T-helper 2 cell (primary cell): ENCODE data around the gene MET.
"Not testable (repeated sequence)": the region's sequence is repeated elsewhere in the genome, so short reads cannot be mapped to it uniquely, and the experiment has no call there.

ENCODE experiments used
- DNase-seq, 5 experiments: peaks; one replicate each; pipeline versions ENCODE4 v3.0.0 to v3.0.0-alpha.2; 2012 to 2022
- total RNA-seq, 2 donors: gene quantifications; one replicate each; lab custom pipeline; 2026; lab: John Stamatoyannopoulos, UW

The MET gene
- 0 to 2.4 reads per million in 2 donors for total RNA-seq

DNA sequence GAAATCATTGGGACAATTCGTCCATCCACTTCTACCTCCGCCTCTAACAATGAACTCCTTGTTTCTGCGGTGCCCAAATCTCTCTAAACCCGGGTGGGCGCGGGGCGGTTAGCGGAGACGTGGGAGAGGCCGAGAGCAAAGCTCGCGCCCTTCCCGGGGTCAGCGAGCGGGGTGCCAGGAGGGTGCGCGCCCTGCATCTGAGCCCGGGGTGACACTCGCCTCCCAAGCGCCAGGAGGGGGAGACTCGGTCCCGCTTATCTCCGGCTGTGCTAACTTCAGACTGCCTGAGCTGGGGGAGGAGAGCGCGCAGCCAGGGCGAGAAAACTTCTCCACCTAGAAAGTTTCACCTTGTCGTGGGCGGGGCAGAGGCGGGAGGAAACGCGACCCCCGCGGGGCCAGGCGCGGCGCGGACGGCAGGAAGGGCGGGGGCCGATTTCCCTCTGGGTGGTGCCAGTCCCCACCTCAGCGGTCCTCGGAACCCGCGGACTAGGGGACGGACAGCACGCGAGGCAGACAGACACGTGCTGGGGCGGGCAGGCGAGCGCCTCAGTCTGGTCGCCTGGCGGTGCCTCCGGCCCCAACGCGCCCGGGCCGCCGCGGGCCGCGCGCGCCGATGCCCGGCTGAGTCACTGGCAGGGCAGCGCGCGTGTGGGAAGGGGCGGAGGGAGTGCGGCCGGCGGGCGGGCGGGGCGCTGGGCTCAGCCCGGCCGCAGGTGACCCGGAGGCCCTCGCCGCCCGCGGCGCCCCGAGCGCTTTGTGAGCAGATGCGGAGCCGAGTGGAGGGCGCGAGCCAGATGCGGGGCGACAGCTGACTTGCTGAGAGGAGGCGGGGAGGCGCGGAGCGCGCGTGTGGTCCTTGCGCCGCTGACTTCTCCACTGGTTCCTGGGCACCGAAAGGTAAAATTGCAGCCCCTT lies at the start of gene MET:
Gene MET (plus strand): TSS at position 516 of the 915 bp plus-strand sequence. CDS start 26,889 bp downstream, outside the sequence.
- peak in 2 of 5 experiments; percentile 3 to 58 for DNase-seq

DNA sequence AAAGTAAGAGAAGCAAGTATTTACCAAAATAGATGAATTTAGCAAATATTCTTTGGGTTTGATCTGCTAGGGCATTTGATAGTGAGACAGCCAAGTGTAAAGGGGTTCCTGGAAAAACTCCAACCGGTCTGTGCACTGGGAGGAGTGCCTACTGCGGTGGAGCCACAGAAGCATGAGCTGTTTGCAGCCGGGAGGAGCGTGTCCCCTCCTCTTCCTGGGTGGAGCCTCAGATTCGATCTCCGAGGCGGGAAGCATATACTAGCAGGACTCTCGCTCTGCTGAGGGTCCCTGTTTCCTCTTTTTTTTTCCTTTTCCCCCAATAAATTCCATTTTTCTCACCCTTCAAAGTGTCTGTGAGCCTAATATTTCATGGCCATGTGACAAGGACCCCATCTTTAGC lies 45.1 kb upstream of the MET start:
- DNase-seq: no peak

DNA sequence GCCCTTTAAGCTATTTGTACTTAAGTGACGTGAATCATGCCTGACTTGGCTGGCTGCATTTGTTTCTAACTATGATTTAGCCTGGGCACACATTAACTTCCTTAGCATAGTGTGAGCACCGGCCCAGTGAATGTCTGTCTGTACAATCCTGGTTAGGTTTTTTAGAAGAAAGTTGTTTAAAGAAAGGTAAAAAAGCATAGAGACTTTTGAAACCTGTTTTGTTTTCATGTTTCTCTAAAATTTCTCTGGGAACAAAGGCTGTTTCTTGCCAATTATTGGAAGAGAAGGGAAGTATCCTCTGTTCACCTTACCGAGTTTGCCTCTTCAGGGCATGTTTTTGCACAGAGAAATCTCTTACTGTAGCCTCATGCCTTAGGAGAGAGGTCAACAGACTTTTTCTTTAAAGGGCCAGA lies 42.9 kb upstream of the MET start:
- no peak for DNase-seq

DNA sequence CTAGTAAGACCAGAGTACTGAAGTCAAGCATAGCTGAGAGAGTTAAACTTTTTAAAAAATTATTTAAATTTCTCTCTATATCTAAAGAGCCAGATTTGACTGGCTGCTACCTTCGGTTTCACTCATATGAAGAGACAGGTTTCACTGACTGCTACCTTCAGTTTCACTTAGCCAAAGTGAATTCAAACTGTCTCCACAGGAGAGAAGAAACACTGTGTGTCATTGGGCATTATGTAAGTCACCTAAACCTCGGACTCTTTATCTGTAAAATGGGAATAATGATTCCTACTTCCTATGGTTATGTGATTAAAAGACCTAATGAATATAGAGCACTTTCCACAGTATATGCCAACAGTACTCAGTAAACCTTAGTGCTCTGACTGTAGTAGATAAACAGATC lies 41.6 kb upstream of the MET start:
- DNase-seq: peak in 1 of 5 experiments; percentile 48

DNA sequence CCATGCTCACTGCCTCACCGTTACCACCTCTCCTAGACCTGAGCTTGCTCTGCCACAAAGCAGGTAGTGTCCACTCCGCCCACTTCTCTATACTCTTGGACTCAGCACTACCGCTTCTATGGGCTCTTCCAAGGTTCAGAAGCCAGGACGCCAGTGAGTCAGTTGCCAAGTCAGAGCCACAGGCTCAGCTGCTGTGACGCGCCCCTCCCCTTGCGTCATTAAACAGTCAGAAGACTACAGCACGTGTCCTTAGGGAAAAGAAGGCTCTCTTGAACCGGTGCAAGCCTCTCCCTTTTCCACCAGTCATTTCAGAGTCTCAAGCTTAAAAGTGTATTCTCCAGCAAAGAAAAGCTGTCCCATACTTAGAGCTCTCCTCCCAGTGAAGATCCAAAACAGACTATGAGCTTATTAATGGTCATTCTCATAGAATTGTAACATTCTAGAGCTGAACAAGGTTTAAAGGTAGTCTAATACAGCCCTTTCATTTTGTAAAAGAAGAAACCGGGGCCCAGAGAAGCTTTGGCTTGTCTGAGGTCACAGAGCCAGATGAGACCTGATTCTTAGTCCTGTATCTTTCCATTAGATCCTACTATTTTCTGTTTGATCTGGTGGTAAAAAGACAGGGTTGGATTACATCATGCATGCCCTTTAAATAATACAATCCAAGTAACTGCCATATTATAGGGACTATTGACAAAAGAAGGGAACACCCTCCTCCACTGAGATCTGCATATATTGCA lies 40.9 kb upstream of the MET start:
- DNase-seq: no peak

DNA sequence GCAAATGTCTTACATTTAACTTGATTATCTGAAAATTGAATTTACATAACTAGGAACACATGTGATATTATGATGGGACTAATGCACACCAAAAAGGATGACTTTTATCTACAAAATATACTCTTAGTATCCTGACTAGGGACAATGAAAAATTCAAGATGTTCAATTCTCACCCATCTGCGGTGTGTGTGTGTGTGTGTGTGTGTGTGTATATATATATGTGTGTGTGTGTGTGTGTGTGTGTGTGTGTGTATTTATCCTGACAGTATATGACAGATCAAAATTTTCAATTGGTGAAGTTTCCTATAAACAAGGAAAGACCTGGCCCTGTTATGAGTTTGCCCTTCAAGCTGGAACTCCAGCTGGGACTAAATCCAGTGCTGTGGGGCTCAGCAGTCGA lies 40.3 kb upstream of the MET start:
- no peak for DNase-seq

DNA sequence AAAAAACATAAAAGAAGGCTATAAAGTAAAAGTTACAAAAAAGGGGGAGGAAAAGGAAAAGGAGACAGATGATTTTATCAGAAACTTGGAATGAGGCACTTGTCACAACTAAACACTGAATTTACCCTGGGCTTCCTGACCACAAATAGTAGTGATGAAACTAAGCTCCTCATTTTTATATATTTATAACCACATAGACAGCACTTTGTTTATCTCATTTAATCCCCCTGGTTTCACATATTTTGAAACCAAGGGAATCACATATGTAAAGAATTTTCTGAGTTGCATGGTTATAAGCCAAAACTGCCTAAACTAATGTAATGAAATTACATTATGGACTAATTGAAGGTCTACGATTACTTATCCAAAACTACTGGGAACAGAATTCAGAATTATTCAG lies 39.6 kb upstream of the MET start:
- DNase-seq: no peak

DNA sequence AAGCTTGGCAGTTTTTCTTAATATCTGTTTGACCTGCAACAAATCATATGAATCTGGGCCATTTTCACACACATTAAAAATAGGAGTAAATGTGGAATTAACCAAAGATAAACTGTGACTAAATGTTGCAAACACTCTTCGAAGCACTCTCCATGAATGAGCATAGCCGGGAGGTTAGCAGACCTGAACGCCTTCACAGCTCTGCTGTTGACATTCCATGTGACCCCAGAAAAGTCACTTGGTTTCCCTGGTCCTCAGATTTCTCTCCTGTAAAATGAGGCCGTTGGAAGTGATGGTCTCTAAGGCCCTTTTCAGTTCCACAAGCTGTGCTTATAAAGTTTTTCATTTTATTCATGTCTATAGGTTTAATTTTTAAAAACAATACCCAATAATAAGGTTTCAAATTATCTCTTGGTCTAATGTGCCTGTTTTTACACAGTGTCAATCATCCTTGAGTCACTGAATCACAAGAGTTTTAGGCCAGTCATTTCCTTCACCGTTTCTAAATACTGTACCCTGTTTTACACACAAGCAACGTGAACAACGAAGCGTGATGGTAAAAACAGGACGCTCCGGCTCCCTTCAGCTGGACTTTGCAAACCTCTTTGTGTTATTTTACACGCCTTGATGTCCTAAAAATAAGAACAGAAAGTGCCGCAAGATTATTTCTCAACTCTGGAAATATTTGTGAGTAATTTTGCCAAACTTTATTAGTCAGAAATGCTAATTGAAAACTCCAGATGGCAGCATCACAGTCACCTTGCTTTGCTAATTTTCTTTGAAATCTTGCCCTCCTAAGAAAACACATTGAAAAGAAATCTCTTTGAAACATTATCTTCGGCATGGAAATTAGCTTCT lies 38.6 kb upstream of the MET start:
- no peak for DNase-seq

DNA sequence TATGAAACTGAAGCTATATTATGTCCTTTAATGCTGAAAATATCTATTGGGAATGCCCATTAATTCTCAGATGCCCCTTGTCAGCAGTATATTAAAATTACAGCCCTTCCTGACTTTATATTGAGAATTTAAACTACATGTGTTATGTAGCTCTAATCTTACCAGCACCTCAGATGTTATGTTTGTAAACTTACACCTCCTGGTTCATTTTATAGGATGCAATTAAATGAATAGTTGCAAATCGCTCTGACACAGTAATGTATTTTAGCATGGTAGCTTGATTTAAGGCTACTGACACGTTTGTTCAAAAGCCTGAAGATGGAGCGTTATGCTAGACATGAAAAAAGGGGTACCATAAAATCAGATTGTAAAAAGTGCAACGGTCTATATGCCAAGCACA lies 35.0 kb upstream of the MET start:
- DNase-seq: no peak

DNA sequence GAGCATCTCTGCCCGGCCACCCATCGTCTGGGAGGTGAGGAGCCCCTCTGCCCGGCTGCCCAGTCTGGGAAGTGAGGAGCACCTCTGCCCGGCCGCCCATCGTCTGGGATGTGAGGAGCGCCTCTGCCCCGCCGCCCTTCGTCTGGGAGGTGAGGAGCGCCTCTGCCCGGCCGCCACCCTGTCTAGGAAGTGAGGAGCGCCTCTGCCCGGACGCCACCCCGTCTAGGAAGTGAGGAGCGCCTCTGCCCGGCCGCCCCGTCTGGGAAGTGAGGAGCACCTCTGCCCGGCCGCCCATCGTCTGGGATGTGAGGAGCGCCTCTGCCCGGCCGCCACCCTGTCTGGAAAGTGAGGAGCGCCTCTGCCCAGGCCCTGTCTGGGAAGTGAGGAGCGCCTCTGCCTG lies 33.4 kb upstream of the MET start:
- not testable (repeated sequence) for DNase-seq

DNA sequence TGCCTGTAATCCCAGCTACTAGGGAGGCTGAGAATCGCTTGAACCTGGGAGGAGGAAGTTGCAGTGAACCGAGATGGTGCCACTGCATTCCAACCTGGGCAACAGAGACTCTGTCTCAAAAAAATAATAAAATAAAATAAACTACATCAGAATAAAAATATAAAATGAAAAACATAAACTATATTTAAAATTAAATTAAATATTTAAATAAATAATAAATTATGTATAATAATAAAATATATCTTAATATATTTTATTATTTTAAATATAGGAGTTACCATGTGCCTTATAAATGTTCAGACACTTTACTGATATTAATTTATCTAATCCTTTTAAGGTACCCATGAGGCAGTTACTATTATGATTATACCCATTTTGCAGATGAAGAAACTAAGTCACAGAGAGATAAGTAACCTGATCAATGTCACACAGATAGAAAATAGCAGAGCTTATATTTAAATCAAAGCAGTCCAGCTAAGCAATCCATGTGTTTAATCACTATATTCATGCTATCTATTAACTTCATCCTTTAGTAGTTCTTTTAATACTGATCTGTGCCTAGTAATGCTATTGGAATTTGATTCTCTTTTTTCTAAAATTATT lies 30.3 kb upstream of the MET start:
- DNase-seq: no peak

DNA sequence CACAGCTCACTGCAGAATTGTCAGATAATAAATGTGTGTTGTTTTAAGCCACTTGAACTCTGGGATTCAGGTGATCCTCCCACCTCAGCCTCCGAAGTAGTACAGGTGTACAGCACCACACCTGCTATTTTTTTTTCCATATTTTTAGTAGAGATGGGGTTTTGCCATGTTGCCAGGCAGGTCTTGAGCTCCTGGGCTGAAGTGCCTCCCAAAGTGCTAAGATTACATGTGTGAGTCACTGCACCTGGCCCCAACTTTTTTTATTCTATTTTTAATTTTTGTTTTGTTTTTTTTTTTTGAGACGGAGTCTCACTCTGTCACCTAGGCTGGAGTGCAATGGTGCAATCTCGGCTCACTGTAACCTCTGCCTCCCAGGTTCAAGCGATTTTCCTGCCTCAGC lies 28.8 kb upstream of the MET start:
- DNase-seq: not testable (repeated sequence)

DNA sequence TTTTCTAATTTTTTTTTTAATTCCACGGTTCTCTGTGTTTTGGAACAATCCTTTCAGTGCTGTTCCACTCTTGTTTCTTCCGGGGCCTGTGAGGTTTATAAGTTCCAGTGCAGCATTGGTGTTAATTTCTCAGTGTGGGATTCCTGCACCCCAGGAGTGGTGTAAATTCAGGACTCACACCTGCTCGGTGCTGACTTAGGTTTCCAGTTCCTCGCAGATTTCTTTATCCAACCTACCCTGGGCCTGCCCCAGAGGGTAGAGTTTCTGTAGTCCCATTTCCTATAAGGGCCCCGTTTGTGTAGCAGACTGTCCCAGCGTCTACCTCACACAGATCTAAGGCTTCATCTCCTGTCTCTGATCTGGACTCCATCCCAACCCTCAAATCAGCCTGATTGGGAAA lies 27.4 kb upstream of the MET start:
- no peak for DNase-seq

DNA sequence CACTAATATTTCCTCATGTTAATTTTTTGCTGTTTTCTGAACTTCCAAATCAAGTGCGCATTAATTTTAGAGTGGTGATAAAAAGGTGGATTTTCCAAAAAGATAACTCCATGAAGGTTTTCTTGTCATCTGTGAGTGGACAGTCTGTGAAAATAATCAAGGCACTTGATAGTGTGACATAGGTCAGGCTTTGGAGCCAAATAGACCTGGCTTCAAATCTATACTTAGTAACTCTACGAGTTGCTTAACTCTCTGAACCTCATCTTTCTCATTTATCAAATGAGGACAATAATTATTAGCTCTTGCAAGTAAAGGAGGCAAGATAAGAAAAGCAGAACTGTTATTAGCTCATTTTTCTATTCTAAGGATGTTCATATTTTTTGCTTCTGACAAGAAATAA lies 24.7 kb upstream of the MET start:
- no peak for DNase-seq

DNA sequence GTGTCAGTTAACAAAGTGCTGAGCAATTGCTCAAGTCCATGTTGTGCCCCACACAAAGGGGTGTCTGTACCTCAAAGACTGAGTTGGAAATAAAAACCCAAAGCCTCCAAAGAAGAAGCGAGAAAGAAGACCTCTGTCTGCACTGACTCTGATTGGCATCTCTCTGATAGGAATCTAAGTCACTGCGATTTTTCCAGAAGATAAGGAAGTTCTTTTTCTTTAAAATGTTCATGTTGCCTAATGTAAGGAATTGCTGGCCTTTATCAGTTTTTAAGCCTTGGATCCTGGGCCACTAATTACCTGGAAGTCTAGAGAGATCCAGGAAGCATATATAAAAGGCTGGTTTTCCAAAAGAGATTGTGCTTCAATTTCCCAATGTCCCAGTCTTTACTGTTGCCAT lies 24.1 kb upstream of the MET start:
- no peak for DNase-seq

DNA sequence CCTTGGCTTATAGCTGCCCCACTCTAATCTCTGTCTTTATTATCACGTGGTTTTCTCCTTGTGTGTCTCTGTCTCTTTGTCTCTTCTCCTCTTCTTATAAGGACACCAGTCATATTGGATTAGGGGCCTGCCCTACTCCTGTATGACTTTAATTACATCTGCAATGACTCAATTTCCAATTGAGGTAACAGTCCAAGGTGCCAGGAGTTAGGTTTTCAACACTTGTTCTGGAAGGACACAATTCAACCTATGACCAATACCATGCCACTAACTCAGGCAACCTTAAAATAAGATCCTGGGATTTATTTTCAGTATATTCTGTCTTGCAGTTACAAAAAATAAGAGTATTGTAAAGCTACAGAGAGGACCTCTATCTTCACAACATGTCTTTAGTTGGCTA lies 21.6 kb upstream of the MET start:
- DNase-seq: no peak

DNA sequence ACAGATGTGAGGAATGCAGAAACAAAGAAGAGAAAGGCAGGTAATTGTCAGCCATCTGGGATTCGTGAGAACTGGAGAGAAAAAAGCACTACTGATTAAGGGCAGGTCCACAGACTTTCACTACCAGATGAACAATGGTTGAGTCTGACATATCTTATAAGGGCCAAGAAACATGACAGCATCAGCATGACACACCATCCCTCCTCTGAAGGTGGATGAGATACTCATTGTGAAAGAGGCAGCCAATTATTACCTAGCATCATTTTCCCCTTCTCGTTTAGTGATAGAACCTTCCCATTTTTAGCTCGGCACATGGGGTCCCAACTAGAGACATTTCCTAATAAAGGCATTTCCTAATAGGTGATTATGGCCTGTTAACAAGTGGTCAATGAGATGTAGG lies 19.2 kb upstream of the MET start:
- DNase-seq: peak in 1 of 5 experiments; percentile 29

DNA sequence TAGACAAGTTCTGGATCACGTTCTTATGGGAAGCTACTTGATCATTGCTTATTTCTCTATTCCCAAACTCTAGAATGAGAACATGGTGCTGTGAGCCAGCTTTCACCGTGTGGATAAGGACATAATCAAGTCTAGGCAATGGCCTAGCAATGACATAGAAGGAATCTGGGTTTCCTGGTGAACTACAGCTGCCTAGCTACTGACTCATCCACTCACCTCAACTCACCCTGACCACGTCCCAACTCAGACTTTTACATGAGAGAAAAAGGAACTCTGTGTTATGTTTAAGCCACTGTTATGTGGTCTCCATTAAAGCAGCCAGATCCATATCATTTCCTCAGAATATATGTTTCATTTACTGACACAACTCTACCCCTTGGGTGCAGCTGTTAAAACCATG lies 18.8 kb upstream of the MET start:
- peak in 1 of 5 experiments; percentile 84 for DNase-seq

DNA sequence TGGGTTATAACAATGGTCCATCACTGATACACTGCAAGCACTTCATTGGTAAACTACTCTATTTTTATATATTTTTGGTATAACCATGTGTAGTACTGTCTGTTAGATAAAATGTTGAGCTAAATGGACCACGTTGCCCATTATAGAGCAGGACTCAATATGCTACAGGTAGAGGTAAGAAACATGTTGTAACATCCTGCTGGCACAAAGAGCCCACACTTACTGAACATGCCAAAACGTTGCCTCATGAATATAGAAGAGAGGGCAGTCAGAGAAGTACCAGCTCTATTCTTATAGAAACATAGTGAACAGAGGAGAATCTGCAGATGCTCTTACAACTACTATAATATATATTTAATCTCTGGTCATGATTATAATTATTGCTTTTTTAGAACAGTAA lies 18.4 kb upstream of the MET start:
- DNase-seq: no peak

DNA sequence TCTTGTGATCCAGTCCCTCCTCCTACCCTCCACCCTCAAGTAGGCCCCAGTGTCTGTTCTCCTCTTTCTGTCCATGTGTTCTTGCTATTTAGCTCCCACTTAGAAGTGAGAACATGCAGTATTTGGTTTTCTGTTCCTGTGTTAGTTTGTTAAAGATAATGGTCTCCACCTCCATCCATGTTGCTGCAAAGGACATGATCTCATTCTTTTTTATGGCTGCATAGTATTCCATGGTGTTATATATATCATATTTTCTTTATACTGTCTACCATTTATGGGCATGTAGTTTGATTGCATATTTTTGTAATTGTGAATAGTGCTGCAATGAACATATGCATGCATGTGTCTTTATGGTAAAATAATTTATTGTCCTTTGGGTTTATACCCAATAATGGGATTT lies 12.7 kb upstream of the MET start:
- not testable (repeated sequence) for DNase-seq

DNA sequence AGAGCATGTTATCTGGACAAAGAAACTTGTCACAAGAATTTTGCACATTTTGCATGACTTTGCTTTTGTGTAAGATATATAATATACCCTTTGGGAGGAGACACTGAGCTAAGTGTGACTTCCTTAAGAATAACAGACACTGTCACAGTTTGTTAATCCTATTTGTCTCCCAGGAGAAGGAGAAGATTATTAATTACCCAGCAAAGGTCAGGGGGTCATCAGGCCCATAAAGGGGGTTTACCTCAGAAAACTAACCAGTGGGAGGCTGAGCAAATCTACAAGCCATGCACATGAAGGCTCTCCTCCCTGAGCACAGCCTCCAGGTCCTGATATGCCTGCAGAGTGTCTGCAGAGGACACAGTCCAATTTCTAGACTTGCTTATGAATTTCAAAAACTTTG lies 10.1 kb upstream of the MET start:
- no peak for DNase-seq

DNA sequence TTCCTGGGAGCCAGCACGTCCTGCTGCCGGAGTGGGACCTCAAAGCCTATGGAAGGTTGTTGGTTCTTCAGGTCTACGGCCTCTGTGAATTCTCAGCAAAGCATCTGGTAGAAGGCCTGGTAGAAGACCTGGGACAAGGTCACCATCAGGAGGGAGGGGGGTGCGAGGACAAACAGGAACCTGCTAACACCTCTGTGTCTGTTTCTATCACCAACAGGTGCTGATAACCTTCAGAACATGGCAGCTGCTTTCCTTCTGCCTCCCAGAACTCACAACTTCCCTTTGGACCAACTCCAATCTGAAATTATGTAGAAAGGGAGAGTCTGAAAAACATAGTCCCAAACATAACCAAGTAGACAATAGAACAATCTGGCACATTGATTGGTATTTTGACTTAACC lies 8.3 kb upstream of the MET start:
- DNase-seq: no peak
